SK-N-SH (cell line): ENCODE measurements around the gene DSG1. TPM values are rescaled to one million over a fixed set of nuclear protein-coding genes. Genes with fewer than 3 reads are reported as not detected.

Source experiments
- CTCF ChIA-PET: fragments of 300-600, 350-600 bp; formaldehyde crosslinking; extraction: SDS; loops from one replicate; lab custom pipeline; 2021; lab: Yijun Ruan, JAX
- POLR2A ChIA-PET: fragments of 350-600 bp; sonication (Branson Sonifier 250); formaldehyde crosslinking; extraction: SDS; loops from one replicate; lab custom pipeline; 2020; ENCODE audit warnings: antibody characterized with exemption, inconsistent platforms; lab: Yijun Ruan, JAX
- DNase-seq: peaks from one replicate; pipeline ENCODE4 v3.0.0; 2012
- H2AFZ ChIP-seq: fragments of 200-600 bp; sonication (generic); 2 replicates; pipeline ENCODE4 v1.8.1; 2016; ENCODE audit warnings: antibody characterized with exemption, mild to moderate bottlenecking, low read depth
- H3F3A ChIP-seq: fragments of 200-600 bp; sonication (generic); replicated peaks from 2 replicates; pipeline ENCODE3; 2016; ENCODE audit warnings: antibody characterized with exemption, mild to moderate bottlenecking; ENCODE audit not compliant: insufficient read depth
- H3K27ac ChIP-seq, 2 experiments: fragments of 200-500 bp in 1 of 2; fragments of 200-600 bp in 1 of 2; sonication (Bioruptor generic) in 1 of 2; sonication (generic), shearing (Covaris generic) in 1 of 2; 2 replicates each; pipeline versions ENCODE4 v1.5.1 to v1.6.1; 2014 to 2016; ENCODE audit warnings: low read depth in 2 of 2, inconsistent platforms in 1 of 2, low read length in 1 of 2, mild to moderate bottlenecking in 1 of 2, mixed read lengths in 1 of 2
- H3K27me3 ChIP-seq: fragments of 200-600 bp; sonication (generic), shearing (Covaris generic); 2 replicates; pipeline ENCODE4 v1.6.1; 2016; ENCODE audit warnings: mixed run types; ENCODE audit not compliant: insufficient read depth
- H3K36me3 ChIP-seq, 2 experiments: fragments of 200-500 bp in 1 of 2; fragments of 200-600 bp in 1 of 2; sonication (Bioruptor generic) in 1 of 2; sonication (generic) in 1 of 2; replicated peaks in 1 of 2; 2 replicates each; pipeline versions ENCODE3 to v1.5.1; 2014 to 2016; ENCODE audit warnings: low read length in 1 of 2, mild to moderate bottlenecking in 1 of 2; ENCODE audit not compliant: insufficient read depth in 2 of 2, control insufficient read depth in 1 of 2
- H3K4me1 ChIP-seq, 2 experiments: fragments of 200-500 bp in 1 of 2; fragments of 200-600 bp in 1 of 2; sonication (Bioruptor generic) in 1 of 2; sonication (generic), shearing (Covaris generic) in 1 of 2; 2 replicates each; pipeline versions ENCODE4 v1.5.1 to v1.6.1; 2014 to 2016; ENCODE audit warnings: low read depth in 1 of 2, low read length in 1 of 2, mixed run types in 1 of 2; ENCODE audit not compliant: insufficient read depth in 2 of 2, control insufficient read depth in 1 of 2
- H3K4me2 ChIP-seq: fragments of 200-600 bp; sonication (generic), shearing (Covaris generic); 2 replicates; pipeline ENCODE4 v1.6.1; 2017; ENCODE audit warnings: mixed run types
- H3K4me3 ChIP-seq, 2 experiments: fragments of 200-500 bp in 1 of 2; fragments of 200-600 bp in 1 of 2; sonication (Bioruptor generic) in 1 of 2; sonication (generic), shearing (Covaris generic) in 1 of 2; 2 replicates each; pipeline versions ENCODE4 v1.5.1 to v1.8.1; 2014 to 2016; ENCODE audit warnings: low read depth in 2 of 2, inconsistent platforms in 1 of 2, low read length in 1 of 2, mild to moderate bottlenecking in 1 of 2, mixed read lengths in 1 of 2, moderate library complexity in 1 of 2
- H3K79me2 ChIP-seq: fragments of 200-600 bp; sonication (generic); 2 replicates; pipeline ENCODE4 v1.8.1; 2017; ENCODE audit warnings: mild to moderate bottlenecking; ENCODE audit not compliant: insufficient read depth
- H3K9ac ChIP-seq: fragments of 200-600 bp; sonication (generic); 2 replicates; pipeline ENCODE4 v1.6.1; 2017; ENCODE audit warnings: mixed run types
- H3K9me2 ChIP-seq: fragments of 200-600 bp; sonication (generic); 2 replicates; pipeline ENCODE4 v1.6.1; 2017; ENCODE audit warnings: mixed run types
- H3K9me3 ChIP-seq: fragments of 200-600 bp; sonication (generic); 2 replicates; pipeline ENCODE4 v1.6.1; 2017; ENCODE audit warnings: mixed run types, mild to moderate bottlenecking, moderate library complexity
- H4K20me1 ChIP-seq: fragments of 200-600 bp; sonication (generic); 2 replicates; pipeline ENCODE4 v1.6.1; 2017; ENCODE audit warnings: mild to moderate bottlenecking, mixed run types; ENCODE audit not compliant: insufficient read depth
- ELF1 ChIP-seq: IDR thresholded peaks from 2 replicates; pipeline ENCODE4 v1.4.0; 2012
- FOSL2 ChIP-seq: IDR thresholded peaks from 2 replicates; pipeline ENCODE4 v1.4.0; 2012; ENCODE audit warnings: low read depth, mild to moderate bottlenecking, moderate library complexity, borderline replicate concordance
- FOXM1 ChIP-seq: IDR thresholded peaks from 2 replicates; pipeline ENCODE4 v1.4.0; 2012; ENCODE audit warnings: low read depth, mild to moderate bottlenecking
- GATA2 ChIP-seq: sonication (generic); formaldehyde crosslinking; IDR thresholded peaks from 2 replicates; pipeline ENCODE4 v1.5.0; 2020; ENCODE audit warnings: mild to moderate bottlenecking, missing genetic modification reagents
- MXI1 ChIP-seq: IDR thresholded peaks from 2 replicates; pipeline ENCODE4 v1.6.1; 2012; ENCODE audit warnings: mild to moderate bottlenecking, low read depth, low read length, improper control_type of control experiment
- NRF1 ChIP-seq: IDR thresholded peaks from 2 replicates; pipeline ENCODE4 v1.6.1; 2012; ENCODE audit warnings: low read depth, mild to moderate bottlenecking, low read length
- RAD21 ChIP-seq: IDR thresholded peaks from 2 replicates; pipeline ENCODE4 v1.6.1; 2012; ENCODE audit warnings: mild to moderate bottlenecking, low read length
- RCOR1 ChIP-seq: fragments of 150-350 bp; IDR thresholded peaks from 2 replicates; pipeline ENCODE4 v1.6.1; 2017; ENCODE audit warnings: antibody characterized with exemption, low read length
- TCF12 ChIP-seq: IDR thresholded peaks from 2 replicates; pipeline ENCODE4 v1.4.0; 2012
- YY1 ChIP-seq: IDR thresholded peaks from 2 replicates; pipeline ENCODE4 v1.4.0; 2012; ENCODE audit warnings: low read depth, mild to moderate bottlenecking
- WGBS: methylation state at CpG from one replicate; pipeline ENCODE4 v1.1.6; 2017; ENCODE audit warnings: low lambda C conversion rate; 5-methylcytosine and 5-hydroxymethylcytosine counted together
- polyA plus RNA-seq, 3 experiments: library from polyadenylated mRNA; depleted of rRNA; stranded (reverse); fragments of >200 nt; gene quantifications; 2 replicates each; pipeline ENCODE4 v1.2.3, GENCODE V29; 2012
- TF ChIP-seq, protein P1 (sequence below): IDR thresholded peaks from 2 replicates; pipeline ENCODE4 v1.4.0; 2012; ENCODE audit warnings: low read depth
- TF ChIP-seq, protein P2 (sequence below): IDR thresholded peaks from 2 replicates; pipeline ENCODE4; 2012
- TF ChIP-seq, protein P3 (sequence below): fragments of 150-350 bp; IDR thresholded peaks from 2 replicates; pipeline ENCODE4 v1.6.1; 2017; ENCODE audit warnings: antibody characterized with exemption, low read length, low read depth, borderline replicate concordance
- TF ChIP-seq, protein P4 (sequence below): IDR thresholded peaks from 2 replicates; pipeline ENCODE4 v1.4.0; 2012; ENCODE audit warnings: low read depth, borderline replicate concordance
- TF ChIP-seq, protein P5 (sequence below): fragments of 200-600 bp; sonication (generic); IDR thresholded peaks from 2 replicates; pipeline ENCODE4 v1.6.1; 2017; ENCODE audit warnings: antibody characterized with exemption, mild to moderate bottlenecking, moderate library complexity
- TF ChIP-seq, protein P6 (sequence below): fragments of 150-350 bp; IDR thresholded peaks from 2 replicates; pipeline ENCODE4 v1.6.1; 2016; ENCODE audit warnings: mild to moderate bottlenecking, low read depth, low read length

DSG1 gene
- polyA plus RNA-seq, 1 of the 3 experiments (the other 2 are of a cell fraction) = not detected

DNA sequence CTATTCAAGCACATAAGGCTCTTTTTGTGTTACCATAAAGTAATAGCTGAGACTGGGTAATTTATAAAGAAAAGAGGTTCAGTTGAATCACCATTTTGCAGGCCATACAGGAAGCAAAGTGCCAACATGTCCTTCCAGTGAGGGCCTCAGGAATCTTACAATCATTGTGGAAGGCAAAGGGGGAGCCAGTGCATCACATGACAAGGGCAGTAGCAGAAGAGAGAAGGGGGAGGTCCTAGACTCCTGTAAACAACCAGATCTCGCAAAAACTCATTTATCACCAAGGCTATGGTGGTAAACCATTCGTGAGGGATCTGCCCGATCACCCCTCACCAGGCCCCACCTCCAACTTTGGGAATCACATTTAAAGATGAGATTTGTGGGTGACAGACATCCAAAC lies 75.3 kb downstream of the DSG1 start:
- Histone ChIP-seq H3K36me3 (no peaks in the 10 kb centered on the region), H3K9ac (no peak overlapping the region), H2AFZ (no peak overlapping the region), H3F3A (no peaks in the 10 kb centered on the region), H3K9me2 (no peaks in the 10 kb centered on the region)
- TF ChIP-seq FOSL2 (no peak), GATA2 (no peak)
- TF ChIP-seq, protein P1, sequence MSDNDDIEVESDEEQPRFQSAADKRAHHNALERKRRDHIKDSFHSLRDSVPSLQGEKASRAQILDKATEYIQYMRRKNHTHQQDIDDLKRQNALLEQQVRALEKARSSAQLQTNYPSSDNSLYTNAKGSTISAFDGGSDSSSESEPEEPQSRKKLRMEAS = no peak
- TF ChIP-seq, all 33 proteins: peak for 0
- WGBS = 14% methylated on average over 3 of the region's 3 CpGs
- no peak for DNase-seq
- ChIA-PET CTCF (no interaction called here), POLR2A (no interaction called here)
- 0 out of 2 replicates have a peak, but pooled peaks cover 4% of the 10 kb centered on the region for H3K27me3 ChIP-seq
- H3K4me2 ChIP-seq = no peak overlapping the region
- H3K79me2 ChIP-seq = no peaks in the 10 kb centered on the region
- H3K4me1 ChIP-seq = no peaks in the 10 kb centered on the region
- H3K9me3 ChIP-seq = no peaks in the 10 kb centered on the region
- no peaks in the 10 kb centered on the region for H4K20me1 ChIP-seq
- H3K4me3 ChIP-seq = no peak overlapping the region
- no peak overlapping the region for H3K27ac ChIP-seq

DNA sequence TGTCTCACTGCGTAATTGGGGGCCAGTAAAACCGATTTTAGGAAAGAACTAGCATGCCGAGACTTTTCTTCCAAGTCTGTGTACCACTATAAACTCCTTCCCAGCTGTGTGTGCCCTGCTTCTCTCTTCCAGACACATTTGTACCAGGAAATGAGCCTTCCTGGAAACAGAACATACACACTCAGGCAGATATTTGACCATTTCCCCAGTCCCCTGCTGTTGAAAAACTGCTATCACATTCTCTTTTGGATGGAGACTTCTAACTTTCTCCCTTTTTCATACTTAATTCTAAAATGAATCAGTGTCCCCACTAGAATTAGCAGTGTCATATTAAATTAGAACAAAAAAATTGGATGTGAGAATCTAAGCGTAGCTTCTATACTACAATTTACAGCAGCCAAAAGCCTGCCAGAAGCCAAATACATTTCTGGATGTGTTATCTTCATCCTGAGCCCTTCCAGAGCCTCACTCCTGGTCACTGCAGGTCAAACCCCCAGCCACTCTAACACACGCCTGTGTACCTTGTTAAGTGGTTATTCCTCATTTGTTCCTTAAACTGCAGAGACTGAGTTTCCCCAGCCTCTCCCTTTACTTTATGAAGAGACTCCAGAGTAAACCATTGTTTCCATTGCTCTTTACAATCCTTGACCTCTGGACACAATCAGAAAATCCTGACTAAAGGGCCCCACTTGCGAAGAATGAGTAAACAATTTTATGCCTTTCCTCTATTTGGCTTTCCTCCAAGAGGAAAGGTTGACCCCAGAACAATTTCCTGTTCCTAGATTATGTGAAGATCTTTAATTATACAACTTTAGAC lies 79.0 kb downstream of the DSG1 start:
- H3K9me3 ChIP-seq = no peaks in the 10 kb centered on the region
- H3K27ac ChIP-seq = no peak overlapping the region
- H3K9me2 ChIP-seq = no peaks in the 10 kb centered on the region
- no peaks in the 10 kb centered on the region for H3F3A ChIP-seq
- H3K79me2 ChIP-seq = no peaks in the 10 kb centered on the region
- no peak overlapping the region for H2AFZ ChIP-seq
- H3K36me3 ChIP-seq = no peaks in the 10 kb centered on the region
- no peak overlapping the region for H3K4me2 ChIP-seq
- H3K4me1 ChIP-seq = no peaks in the 10 kb centered on the region
- POLR2A ChIA-PET = no interaction called here
- 0 out of 2 replicates have a peak, but pooled peaks cover 4% of the 10 kb centered on the region for H3K27me3 ChIP-seq
- no peak for DNase-seq
- H3K4me3 ChIP-seq = no peak overlapping the region
- no peak overlapping the region for H3K9ac ChIP-seq
- TF ChIP-seq YY1 = no peak
- TF ChIP-seq RCOR1 = no peak
- WGBS = 22% methylated on average over 6 of the region's 6 CpGs
- CTCF ChIA-PET = interaction anchor here (1.8 kb wide), 1 partner anchor 28 kb away, joined by 4 read pairs; no protein-coding TSS in a partner anchor
- no peaks in the 10 kb centered on the region for H4K20me1 ChIP-seq

DNA sequence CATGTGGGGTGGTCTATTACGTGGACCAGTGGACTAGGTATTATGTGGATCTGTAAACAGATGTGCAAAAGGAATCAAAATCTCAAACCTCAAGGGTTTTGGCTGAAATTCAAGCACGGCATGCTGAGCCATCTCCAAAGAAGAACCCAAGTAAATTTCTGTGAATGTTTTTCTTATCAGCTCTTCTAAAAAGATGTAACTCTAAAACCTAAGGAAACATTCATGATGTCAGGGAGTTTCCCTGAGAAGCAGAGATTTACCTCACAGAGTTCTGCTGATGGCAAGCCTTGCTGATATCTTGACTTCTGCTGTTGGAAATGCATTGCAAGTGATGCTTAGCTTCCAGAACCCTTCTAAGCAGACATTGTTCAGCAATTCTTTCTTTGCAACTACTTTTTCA lies 80.2 kb downstream of the DSG1 start:
- POLR2A ChIA-PET = no interaction called here
- no peaks in the 10 kb centered on the region for H3K9me2 ChIP-seq
- no peaks in the 10 kb centered on the region for H3F3A ChIP-seq
- no peak overlapping the region for H3K4me2 ChIP-seq
- no peak overlapping the region for H3K4me3 ChIP-seq
- no peaks in the 10 kb centered on the region for H3K9me3 ChIP-seq
- H3K9ac ChIP-seq = no peak overlapping the region
- no peak overlapping the region for H3K27ac ChIP-seq
- H2AFZ ChIP-seq = no peak overlapping the region
- H4K20me1 ChIP-seq = no peaks in the 10 kb centered on the region
- no peaks in the 10 kb centered on the region for H3K79me2 ChIP-seq
- H3K27me3 ChIP-seq = peaks cover 6% of the 10 kb centered on the region; the same call in 1 of the 2 replicates
- 6% methylated on average over 2 of the region's 2 CpGs for WGBS
- CTCF ChIA-PET = interaction anchor here (0.8 to 1.8 kb wide), 2 partner anchors 27 to 153 kb away, joined by 3 to 4 read pairs; no protein-coding TSS in a partner anchor
- H3K36me3 ChIP-seq = no peaks in the 10 kb centered on the region
- DNase-seq = no peak
- no peaks in the 10 kb centered on the region for H3K4me1 ChIP-seq
- TF ChIP-seq NRF1 = no peak
- TF ChIP-seq, protein P2, sequence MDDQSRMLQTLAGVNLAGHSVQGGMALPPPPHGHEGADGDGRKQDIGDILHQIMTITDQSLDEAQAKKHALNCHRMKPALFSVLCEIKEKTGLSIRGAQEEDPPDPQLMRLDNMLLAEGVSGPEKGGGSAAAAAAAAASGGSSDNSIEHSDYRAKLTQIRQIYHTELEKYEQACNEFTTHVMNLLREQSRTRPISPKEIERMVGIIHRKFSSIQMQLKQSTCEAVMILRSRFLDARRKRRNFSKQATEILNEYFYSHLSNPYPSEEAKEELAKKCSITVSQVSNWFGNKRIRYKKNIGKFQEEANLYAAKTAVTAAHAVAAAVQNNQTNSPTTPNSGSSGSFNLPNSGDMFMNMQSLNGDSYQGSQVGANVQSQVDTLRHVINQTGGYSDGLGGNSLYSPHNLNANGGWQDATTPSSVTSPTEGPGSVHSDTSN = no peak
- TF ChIP-seq RCOR1 = no peak
- no peak for TF ChIP-seq FOXM1
- TF ChIP-seq TCF12 = no peak
- TF ChIP-seq, protein P3, sequence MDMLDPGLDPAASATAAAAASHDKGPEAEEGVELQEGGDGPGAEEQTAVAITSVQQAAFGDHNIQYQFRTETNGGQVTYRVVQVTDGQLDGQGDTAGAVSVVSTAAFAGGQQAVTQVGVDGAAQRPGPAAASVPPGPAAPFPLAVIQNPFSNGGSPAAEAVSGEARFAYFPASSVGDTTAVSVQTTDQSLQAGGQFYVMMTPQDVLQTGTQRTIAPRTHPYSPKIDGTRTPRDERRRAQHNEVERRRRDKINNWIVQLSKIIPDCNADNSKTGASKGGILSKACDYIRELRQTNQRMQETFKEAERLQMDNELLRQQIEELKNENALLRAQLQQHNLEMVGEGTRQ = no peak
- TF ChIP-seq RAD21 = no peak
- no peak for TF ChIP-seq MXI1
- TF ChIP-seq, protein P4, sequence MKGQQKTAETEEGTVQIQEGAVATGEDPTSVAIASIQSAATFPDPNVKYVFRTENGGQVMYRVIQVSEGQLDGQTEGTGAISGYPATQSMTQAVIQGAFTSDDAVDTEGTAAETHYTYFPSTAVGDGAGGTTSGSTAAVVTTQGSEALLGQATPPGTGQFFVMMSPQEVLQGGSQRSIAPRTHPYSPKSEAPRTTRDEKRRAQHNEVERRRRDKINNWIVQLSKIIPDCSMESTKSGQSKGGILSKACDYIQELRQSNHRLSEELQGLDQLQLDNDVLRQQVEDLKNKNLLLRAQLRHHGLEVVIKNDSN = no peak
- no peak for TF ChIP-seq ELF1
- TF ChIP-seq, protein P5, sequence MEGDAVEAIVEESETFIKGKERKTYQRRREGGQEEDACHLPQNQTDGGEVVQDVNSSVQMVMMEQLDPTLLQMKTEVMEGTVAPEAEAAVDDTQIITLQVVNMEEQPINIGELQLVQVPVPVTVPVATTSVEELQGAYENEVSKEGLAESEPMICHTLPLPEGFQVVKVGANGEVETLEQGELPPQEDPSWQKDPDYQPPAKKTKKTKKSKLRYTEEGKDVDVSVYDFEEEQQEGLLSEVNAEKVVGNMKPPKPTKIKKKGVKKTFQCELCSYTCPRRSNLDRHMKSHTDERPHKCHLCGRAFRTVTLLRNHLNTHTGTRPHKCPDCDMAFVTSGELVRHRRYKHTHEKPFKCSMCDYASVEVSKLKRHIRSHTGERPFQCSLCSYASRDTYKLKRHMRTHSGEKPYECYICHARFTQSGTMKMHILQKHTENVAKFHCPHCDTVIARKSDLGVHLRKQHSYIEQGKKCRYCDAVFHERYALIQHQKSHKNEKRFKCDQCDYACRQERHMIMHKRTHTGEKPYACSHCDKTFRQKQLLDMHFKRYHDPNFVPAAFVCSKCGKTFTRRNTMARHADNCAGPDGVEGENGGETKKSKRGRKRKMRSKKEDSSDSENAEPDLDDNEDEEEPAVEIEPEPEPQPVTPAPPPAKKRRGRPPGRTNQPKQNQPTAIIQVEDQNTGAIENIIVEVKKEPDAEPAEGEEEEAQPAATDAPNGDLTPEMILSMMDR = no peak
- TF ChIP-seq, protein P6, sequence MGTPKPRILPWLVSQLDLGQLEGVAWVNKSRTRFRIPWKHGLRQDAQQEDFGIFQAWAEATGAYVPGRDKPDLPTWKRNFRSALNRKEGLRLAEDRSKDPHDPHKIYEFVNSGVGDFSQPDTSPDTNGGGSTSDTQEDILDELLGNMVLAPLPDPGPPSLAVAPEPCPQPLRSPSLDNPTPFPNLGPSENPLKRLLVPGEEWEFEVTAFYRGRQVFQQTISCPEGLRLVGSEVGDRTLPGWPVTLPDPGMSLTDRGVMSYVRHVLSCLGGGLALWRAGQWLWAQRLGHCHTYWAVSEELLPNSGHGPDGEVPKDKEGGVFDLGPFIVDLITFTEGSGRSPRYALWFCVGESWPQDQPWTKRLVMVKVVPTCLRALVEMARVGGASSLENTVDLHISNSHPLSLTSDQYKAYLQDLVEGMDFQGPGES = no peak
